ENCODE data around the gene GSTM3.
"Not testable (repeated sequence)": the region's sequence is repeated elsewhere in the genome, so short reads cannot be mapped to it uniquely, and the experiment has no call there.

The GSTM3 gene

DNA sequence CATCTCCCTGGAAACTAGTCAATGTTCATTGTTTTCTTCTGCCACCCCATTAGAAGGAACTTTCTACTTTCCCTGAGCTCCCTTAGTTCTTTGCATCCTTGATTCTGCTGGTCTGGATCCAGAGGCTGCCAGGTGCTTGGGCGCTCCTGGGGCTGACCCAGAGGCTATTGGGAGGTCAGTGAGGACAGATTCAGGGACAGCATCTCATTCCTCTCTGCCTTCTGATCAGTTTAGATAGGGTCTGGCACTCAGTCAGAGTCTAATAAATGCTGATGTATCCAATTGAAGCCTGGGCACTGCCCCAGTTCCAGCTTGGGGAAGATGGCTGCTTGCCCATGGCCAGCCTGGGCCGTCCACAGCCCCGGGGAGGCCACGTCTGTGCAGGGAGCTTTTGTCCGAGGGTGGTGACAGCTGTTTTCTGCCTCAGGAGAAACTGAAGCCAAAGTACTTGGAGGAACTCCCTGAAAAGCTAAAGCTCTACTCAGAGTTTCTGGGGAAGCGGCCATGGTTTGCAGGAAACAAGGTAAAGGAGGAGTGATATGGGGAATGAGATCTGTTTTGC lies 50.9 kb downstream of the GSTM3 start (continued):
- TF ChIP-seq ZNF654 (tag by site-specific recombination; IDR thresholded peaks at IDR 0.05; ENCODE audit: low read depth) (no peak), KLF10 (tag by site-specific recombination; IDR thresholded peaks at IDR 0.05) (no peak), ZBTB1 (tag by site-specific recombination; IDR thresholded peaks at IDR 0.05) (no peak)

DNA sequence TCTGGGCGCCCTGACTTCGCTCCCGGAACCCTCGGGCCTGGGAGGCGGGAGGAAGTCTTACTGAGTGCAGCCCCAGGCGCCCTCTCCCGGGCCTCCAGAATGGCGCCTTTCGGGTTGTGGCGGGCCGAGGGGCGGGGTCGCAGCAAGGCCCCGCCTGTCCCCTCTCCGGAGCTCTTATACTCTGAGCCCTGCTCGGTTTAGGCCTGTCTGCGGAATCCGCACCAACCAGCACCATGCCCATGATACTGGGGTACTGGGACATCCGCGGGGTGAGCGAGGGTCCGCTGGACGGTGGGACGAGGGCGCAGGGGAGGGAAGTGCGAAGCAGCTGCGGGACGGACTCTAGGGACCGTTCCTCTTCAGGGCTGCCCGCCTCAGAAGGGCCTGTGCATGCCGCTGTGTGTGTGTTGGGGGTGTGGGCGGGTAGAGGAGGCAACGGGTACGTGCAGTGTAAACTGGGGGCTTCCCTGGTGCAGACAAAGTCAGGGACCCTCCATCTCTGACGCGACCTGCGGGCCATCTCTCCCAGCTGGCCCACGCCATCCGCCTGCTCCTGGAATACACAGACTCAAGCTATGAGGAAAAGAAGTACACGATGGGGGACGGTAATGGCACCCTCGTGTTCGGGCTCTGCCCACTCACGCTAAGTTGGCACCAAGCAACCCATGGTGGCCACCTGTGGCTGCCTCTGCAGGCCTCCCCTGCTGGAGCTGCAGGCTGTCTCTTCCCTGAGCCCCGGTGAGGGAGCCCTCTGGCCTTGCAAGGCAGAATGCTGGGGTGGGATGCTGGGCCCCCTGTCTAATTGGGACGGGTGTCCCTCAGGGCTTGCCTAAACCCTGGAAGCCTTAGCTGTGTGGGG lies 53.0 kb downstream of the GSTM3 start, which contains the start of gene GSTM1:
Gene GSTM1 (plus strand): TSS at position 177 of the 859 bp plus-strand sequence. CDS start 57 bp downstream, at position 234.
- no peaks in the 10 kb centered on the region for H3K36me3 ChIP-seq (ENCODE audit: control insufficient read depth in 2 of 2, insufficient read depth in 1 of 2, low read length in 2 of 2)
- H3K27ac ChIP-seq (ENCODE audit: extremely low read depth, low read depth, low read length): no peak within 1 kb of the TSS
- no peaks in the 10 kb centered on the region for H3K4me1 ChIP-seq (ENCODE audit: control insufficient read depth, insufficient read depth, low read length)
- ChIA-PET CTCF (no interaction called here), POLR2A (no interaction called here)
- no peaks in the 10 kb centered on the region for H3K9me3 ChIP-seq (ENCODE audit: control insufficient read depth, insufficient read depth, low read depth, low read length)
- H3K4me3 ChIP-seq (ENCODE audit: low read depth, low read length): no peak within 1 kb of the TSS
- no peak for TF ChIP-seq ZNF416 (tag by site-specific recombination; IDR thresholded peaks at IDR 0.05)
- TF ChIP-seq ZNF514 (tag by site-specific recombination; IDR thresholded peaks at IDR 0.05): no peak
- no peak for TF ChIP-seq ZSCAN23 (tag by site-specific recombination; IDR thresholded peaks at IDR 0.05)
- TF ChIP-seq, protein P1, sequence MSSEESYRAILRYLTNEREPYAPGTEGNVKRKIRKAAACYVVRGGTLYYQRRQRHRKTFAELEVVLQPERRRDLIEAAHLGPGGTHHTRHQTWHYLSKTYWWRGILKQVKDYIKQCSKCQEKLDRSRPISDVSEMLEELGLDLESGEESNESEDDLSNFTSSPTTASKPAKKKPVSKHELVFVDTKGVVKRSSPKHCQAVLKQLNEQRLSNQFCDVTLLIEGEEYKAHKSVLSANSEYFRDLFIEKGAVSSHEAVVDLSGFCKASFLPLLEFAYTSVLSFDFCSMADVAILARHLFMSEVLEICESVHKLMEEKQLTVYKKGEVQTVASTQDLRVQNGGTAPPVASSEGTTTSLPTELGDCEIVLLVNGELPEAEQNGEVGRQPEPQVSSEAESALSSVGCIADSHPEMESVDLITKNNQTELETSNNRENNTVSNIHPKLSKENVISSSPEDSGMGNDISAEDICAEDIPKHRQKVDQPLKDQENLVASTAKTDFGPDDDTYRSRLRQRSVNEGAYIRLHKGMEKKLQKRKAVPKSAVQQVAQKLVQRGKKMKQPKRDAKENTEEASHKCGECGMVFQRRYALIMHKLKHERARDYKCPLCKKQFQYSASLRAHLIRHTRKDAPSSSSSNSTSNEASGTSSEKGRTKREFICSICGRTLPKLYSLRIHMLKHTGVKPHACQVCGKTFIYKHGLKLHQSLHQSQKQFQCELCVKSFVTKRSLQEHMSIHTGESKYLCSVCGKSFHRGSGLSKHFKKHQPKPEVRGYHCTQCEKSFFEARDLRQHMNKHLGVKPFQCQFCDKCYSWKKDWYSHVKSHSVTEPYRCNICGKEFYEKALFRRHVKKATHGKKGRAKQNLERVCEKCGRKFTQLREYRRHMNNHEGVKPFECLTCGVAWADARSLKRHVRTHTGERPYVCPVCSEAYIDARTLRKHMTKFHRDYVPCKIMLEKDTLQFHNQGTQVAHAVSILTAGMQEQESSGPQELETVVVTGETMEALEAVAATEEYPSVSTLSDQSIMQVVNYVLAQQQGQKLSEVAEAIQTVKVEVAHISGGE (tag by site-specific recombination; conservative IDR thresholded peaks at IDR 0.05; ENCODE audit: low read depth): no peak
- TF ChIP-seq HOXD13 (CRISPR knock-in tag; IDR thresholded peaks at IDR 0.05; ENCODE audit: borderline replicate concordance): no peak
- TF ChIP-seq BCL11B (tag by site-specific recombination; IDR thresholded peaks at IDR 0.05; ENCODE audit: low read depth): no peak
- no peak for TF ChIP-seq ZNF404 (tag by site-specific recombination; IDR thresholded peaks at IDR 0.05)
- TF ChIP-seq ZNF354C (tag by site-specific recombination; IDR thresholded peaks at IDR 0.05; ENCODE audit: borderline replicate concordance, low read depth): no peak
- no peak for TF ChIP-seq MEIS1 (CRISPR knock-in tag; IDR thresholded peaks at IDR 0.05; ENCODE audit: borderline replicate concordance)
- no peak for TF ChIP-seq IKZF3 (tag by site-specific recombination; IDR thresholded peaks at IDR 0.05)
- TF ChIP-seq, protein P2, sequence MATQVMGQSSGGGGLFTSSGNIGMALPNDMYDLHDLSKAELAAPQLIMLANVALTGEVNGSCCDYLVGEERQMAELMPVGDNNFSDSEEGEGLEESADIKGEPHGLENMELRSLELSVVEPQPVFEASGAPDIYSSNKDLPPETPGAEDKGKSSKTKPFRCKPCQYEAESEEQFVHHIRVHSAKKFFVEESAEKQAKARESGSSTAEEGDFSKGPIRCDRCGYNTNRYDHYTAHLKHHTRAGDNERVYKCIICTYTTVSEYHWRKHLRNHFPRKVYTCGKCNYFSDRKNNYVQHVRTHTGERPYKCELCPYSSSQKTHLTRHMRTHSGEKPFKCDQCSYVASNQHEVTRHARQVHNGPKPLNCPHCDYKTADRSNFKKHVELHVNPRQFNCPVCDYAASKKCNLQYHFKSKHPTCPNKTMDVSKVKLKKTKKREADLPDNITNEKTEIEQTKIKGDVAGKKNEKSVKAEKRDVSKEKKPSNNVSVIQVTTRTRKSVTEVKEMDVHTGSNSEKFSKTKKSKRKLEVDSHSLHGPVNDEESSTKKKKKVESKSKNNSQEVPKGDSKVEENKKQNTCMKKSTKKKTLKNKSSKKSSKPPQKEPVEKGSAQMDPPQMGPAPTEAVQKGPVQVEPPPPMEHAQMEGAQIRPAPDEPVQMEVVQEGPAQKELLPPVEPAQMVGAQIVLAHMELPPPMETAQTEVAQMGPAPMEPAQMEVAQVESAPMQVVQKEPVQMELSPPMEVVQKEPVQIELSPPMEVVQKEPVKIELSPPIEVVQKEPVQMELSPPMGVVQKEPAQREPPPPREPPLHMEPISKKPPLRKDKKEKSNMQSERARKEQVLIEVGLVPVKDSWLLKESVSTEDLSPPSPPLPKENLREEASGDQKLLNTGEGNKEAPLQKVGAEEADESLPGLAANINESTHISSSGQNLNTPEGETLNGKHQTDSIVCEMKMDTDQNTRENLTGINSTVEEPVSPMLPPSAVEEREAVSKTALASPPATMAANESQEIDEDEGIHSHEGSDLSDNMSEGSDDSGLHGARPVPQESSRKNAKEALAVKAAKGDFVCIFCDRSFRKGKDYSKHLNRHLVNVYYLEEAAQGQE (tag by site-specific recombination; IDR thresholded peaks at IDR 0.05): no peak
- TF ChIP-seq ZNF138 (tag by site-specific recombination; IDR thresholded peaks at IDR 0.05; ENCODE audit: borderline replicate concordance): no peak
- TF ChIP-seq ZBTB17 (tag by site-specific recombination; IDR thresholded peaks at IDR 0.05): no peak
- TF ChIP-seq, protein P3, sequence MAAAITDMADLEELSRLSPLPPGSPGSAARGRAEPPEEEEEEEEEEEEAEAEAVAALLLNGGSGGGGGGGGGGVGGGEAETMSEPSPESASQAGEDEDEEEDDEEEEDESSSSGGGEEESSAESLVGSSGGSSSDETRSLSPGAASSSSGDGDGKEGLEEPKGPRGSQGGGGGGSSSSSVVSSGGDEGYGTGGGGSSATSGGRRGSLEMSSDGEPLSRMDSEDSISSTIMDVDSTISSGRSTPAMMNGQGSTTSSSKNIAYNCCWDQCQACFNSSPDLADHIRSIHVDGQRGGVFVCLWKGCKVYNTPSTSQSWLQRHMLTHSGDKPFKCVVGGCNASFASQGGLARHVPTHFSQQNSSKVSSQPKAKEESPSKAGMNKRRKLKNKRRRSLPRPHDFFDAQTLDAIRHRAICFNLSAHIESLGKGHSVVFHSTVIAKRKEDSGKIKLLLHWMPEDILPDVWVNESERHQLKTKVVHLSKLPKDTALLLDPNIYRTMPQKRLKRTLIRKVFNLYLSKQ (tag by site-specific recombination; IDR thresholded peaks at IDR 0.05; ENCODE audit: borderline replicate concordance): no peak
- TF ChIP-seq, protein P4, sequence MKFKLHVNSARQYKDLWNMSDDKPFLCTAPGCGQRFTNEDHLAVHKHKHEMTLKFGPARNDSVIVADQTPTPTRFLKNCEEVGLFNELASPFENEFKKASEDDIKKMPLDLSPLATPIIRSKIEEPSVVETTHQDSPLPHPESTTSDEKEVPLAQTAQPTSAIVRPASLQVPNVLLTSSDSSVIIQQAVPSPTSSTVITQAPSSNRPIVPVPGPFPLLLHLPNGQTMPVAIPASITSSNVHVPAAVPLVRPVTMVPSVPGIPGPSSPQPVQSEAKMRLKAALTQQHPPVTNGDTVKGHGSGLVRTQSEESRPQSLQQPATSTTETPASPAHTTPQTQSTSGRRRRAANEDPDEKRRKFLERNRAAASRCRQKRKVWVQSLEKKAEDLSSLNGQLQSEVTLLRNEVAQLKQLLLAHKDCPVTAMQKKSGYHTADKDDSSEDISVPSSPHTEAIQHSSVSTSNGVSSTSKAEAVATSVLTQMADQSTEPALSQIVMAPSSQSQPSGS (tag by site-specific recombination; IDR thresholded peaks at IDR 0.05; ENCODE audit: low read depth): no peak
- TF ChIP-seq ZNF777 (tag by site-specific recombination; IDR thresholded peaks at IDR 0.05; ENCODE audit: borderline replicate concordance): no peak
- TF ChIP-seq ZNF510 (tag by site-specific recombination; IDR thresholded peaks at IDR 0.05; ENCODE audit: insufficient replicate concordance): no peak
- no peak for TF ChIP-seq ZNF239 (tag by site-specific recombination; IDR thresholded peaks at IDR 0.05)
- no peak for TF ChIP-seq ZNF302 (tag by site-specific recombination; IDR thresholded peaks at IDR 0.05; ENCODE audit: low read depth)

DNA sequence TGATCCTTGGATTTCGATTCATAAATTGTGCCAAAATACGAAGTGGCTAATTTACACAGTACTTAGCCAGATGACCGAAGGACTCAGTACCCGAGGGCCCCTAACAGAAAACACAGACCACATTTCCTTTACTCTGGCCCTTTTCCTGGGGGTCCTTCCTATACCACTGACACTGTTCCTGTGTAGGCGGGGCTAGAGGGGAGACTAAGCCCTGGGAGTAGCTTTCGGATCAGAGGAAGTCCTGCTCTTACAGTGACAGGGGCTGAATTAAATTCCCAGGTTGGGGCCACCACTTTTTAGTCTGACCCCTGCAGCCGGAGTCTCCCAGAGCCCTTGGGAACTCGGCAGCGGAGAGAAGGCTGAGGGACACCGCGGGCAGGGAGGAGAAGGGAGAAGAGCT lies 53.7 kb downstream of the GSTM3 start:
- H3K4me3 ChIP-seq (ENCODE audit: low read depth, low read length); POLR2A ChIA-PET; H3K9me3 ChIP-seq (ENCODE audit: control insufficient read depth, insufficient read depth, low read depth, low read length); CTCF ChIA-PET; H3K36me3 ChIP-seq (ENCODE audit: control insufficient read depth in 2 of 2, insufficient read depth in 1 of 2, low read length in 2 of 2); H3K27ac ChIP-seq (ENCODE audit: extremely low read depth, low read depth, low read length); H3K4me1 ChIP-seq (ENCODE audit: control insufficient read depth, insufficient read depth, low read length): not testable (repeated sequence)

Measured in HEK293 (cell line).